Measurements from ENCODE around the gene GPLD1.
A peak's percentile ranks its signal among the peaks of the same experiment; 100 is the strongest.

GPLD1 gene

GRCh38 chr6:24455061-24455460 is 34.3 kb downstream of the GPLD1 start:
- DNase-seq (ENCODE audit: low spot score) = no peak

- DNase-seq (ENCODE audit: low spot score) = no peak
Measured at GRCh38 chr6:24454452-24454851, 34.9 kb downstream of the GPLD1 start.

- DNase-seq (ENCODE audit: low spot score) = no peak
Measured at GRCh38 chr6:24453921-24454320, 35.5 kb downstream of the GPLD1 start.

GRCh38 chr6:24451581-24452388 is 37.6 kb downstream of the GPLD1 start:
- DNase-seq (ENCODE audit: low spot score) = no peak

GRCh38 chr6:24448828-24449525 is 40.4 kb downstream of the GPLD1 start:
- no peak for DNase-seq (ENCODE audit: low spot score)

- DNase-seq (ENCODE audit: low spot score) = no peak
Measured at GRCh38 chr6:24448396-24448795, 41.0 kb downstream of the GPLD1 start.

- DNase-seq (ENCODE audit: low spot score) = no peak
Measured at GRCh38 chr6:24446670-24447069, 42.7 kb downstream of the GPLD1 start.

GRCh38 chr6:24445704-24446103 is 43.7 kb downstream of the GPLD1 start:
- DNase-seq (ENCODE audit: low spot score) = no peak

- DNase-seq (ENCODE audit: low spot score) = no peak
Measured at GRCh38 chr6:24444588-24444987, 44.8 kb downstream of the GPLD1 start.

- no peak for DNase-seq (ENCODE audit: low spot score)
Measured at GRCh38 chr6:24441599-24441904, 47.8 kb downstream of the GPLD1 start.

- DNase-seq (ENCODE audit: low spot score) = no peak
Measured at GRCh38 chr6:24440897-24441598, 48.3 kb downstream of the GPLD1 start.

- DNase-seq (ENCODE audit: low spot score) = no peak
Measured at GRCh38 chr6:24439858-24440539, 49.4 kb downstream of the GPLD1 start.

- no peak for DNase-seq (ENCODE audit: low spot score)
Measured at GRCh38 chr6:24436979-24437378, 52.4 kb downstream of the GPLD1 start.

GRCh38 chr6:24432611-24433010 is 56.8 kb downstream of the GPLD1 start:
- DNase-seq (ENCODE audit: low spot score) = no peak

GRCh38 chr6:24431045-24431451 is 58.3 kb downstream of the GPLD1 start:
- DNase-seq (ENCODE audit: low spot score) = peak; percentile 49

- DNase-seq (ENCODE audit: low spot score) = no peak
Measured at GRCh38 chr6:24430086-24430485, 59.3 kb downstream of the GPLD1 start.

- no peak for DNase-seq (ENCODE audit: low spot score)
Measured at GRCh38 chr6:24429146-24429545, 60.2 kb downstream of the GPLD1 start.

GRCh38 chr6:24428615-24429014 is 60.8 kb downstream of the GPLD1 start:
- no peak for DNase-seq (ENCODE audit: low spot score)

GRCh38 chr6:24426729-24427446 is 62.5 kb downstream of the GPLD1 start:
- DNase-seq (ENCODE audit: low spot score) = no peak

GRCh38 chr6:24425091-24425490 is 64.3 kb downstream of the GPLD1 start:
- DNase-seq (ENCODE audit: low spot score) = no peak

- no peak for DNase-seq (ENCODE audit: low spot score)
Measured at GRCh38 chr6:24419526-24419925, 69.9 kb downstream of the GPLD1 start.

GRCh38 chr6:24415753-24416152 is 73.6 kb downstream of the GPLD1 start:
- DNase-seq (ENCODE audit: low spot score) = no peak
